ENCODE results near the gene IL22. TPM values are rescaled to one million over a fixed set of nuclear protein-coding genes. Genes with fewer than 3 reads are reported as not detected.

The IL22 gene
- total and polyA plus RNA-seq, 2 donors (not counting 1 experiment from before 2014, with no cell fraction given) = not detected

DNA sequence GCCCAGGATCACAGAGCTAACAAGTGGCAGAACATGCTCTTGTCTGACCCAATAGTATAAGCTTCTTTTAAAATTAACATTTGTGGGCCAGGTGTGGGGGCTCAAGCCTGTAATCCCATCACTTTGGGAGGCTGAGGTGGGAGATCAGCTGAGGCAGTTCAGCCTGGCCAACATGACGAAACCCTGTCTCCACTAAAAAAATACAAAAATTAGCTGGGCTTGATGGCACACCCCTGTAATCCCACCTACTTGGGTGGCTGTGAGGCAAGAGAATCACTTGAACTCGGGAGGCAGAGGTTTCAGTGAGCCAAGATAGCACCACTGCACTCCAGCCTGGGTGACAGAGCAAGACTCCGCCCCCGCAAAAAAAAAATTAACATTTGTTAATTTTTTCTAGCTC lies 33.0 kb upstream of the IL22 start:
- intact Hi-C loops (cut with micrococcal nuclease) = no loop called here
- Histone ChIP-seq H3K9me3 (ENCODE audit: control extremely low read depth in 1 of 3, control insufficient read depth in 2 of 3, insufficient read depth in 1 of 3, low read length in 2 of 3) (no peaks in the 10 kb centered on the region), H3K9ac (ENCODE audit: low read length) (no peak overlapping the region), H3K4me2 (replicated peaks; ENCODE audit: low read depth, low read length, poor library complexity, severe bottlenecking) (no peak overlapping the region), H2AFZ (ENCODE audit: insufficient read depth, low read depth, low read length, poor library complexity, severe bottlenecking) (no peak overlapping the region), H3K4me3 (ENCODE audit: control extremely low read depth in 1 of 5, extremely low read depth in 1 of 5, insufficient read depth in 1 of 5, low read depth in 2 of 5, low read length in 4 of 5) (no peak overlapping the region), H3K4me1 (ENCODE audit: control insufficient read depth in 2 of 2, insufficient read depth in 2 of 2, low read length in 2 of 2) (no peaks in the 10 kb centered on the region), H3K27ac (ENCODE audit: low read length in 2 of 2) (no peak overlapping the region), H3K79me2 (ENCODE audit: control insufficient read depth, insufficient read depth, low read length) (no peaks in the 10 kb centered on the region), H3K27me3 (replicated peaks in 1 of 4; ENCODE audit: control extremely low read depth in 1 of 4, control insufficient read depth in 3 of 4, insufficient read depth in 4 of 4, low read length in 3 of 4) (peaks cover 0 to 5% (median 1%) of the 10 kb centered on the region in 4 experiments), H3K36me3 (replicated peaks in 1 of 2; ENCODE audit: control extremely low read depth in 1 of 2, control insufficient read depth in 1 of 2, extremely low read depth in 1 of 2, insufficient read depth in 2 of 2, low read length in 1 of 2) (no peaks in the 10 kb centered on the region), H4K20me1 (ENCODE audit: control insufficient read depth, insufficient read depth, low read length, poor library complexity, severe bottlenecking) (no peaks in the 10 kb centered on the region)
- TF ChIP-seq CTCF (IDR thresholded peaks at IDR 0.05) (no peak), EZH2 (IDR thresholded peaks at IDR 0.05; ENCODE audit: borderline replicate concordance, insufficient read depth, low read depth, low read length, poor library complexity, severe bottlenecking) (no peak)
- no peak overlapping the region for H3K4me3 Mint-ChIP-seq
- no peaks in the 10 kb centered on the region for H3K9me3 Mint-ChIP-seq (ENCODE audit: insufficient read depth)
- DNase-seq (no peak), ATAC-seq (ENCODE audit: low read depth) (no peak)
- ChIA-PET CTCF (interaction anchor here (0.6 kb wide), 1 partner anchor 351 kb away, joined by 3 read pairs; no protein-coding TSS in a partner anchor), POLR2A (no interaction called here)
- H3K27me3 Mint-ChIP-seq = peaks cover 4% of the 10 kb centered on the region
- peaks cover 2% of the 10 kb centered on the region for H3K4me1 Mint-ChIP-seq
- no peak overlapping the region for H3K27ac Mint-ChIP-seq
- WGBS (ENCODE audit: insufficient coverage) = no CpG with 5 or more reads among the region's 4 CpGs

- H3K27ac Mint-ChIP-seq = no peak overlapping the region
- peaks cover 0 to 5% (median 1%) of the 10 kb centered on the region in 4 experiments for H3K27me3 ChIP-seq (replicated peaks in 1 of 4; ENCODE audit: control extremely low read depth in 1 of 4, control insufficient read depth in 3 of 4, insufficient read depth in 4 of 4, low read length in 3 of 4)
- CTCF ChIA-PET = no interaction called here
These were observed 32.1 kb upstream of the IL22 start for GRCh38 chr12:68285541-68285940.

More at GRCh38 chr12:68285541-68285940, 32.1 kb upstream of the IL22 start:
- Histone ChIP-seq H3K27ac (ENCODE audit: low read length in 2 of 2) (no peak overlapping the region), H3K4me3 (ENCODE audit: control extremely low read depth in 1 of 5, extremely low read depth in 1 of 5, insufficient read depth in 1 of 5, low read depth in 2 of 5, low read length in 4 of 5) (no peak overlapping the region), H3K4me2 (replicated peaks; ENCODE audit: low read depth, low read length, poor library complexity, severe bottlenecking) (no peak overlapping the region), H2AFZ (ENCODE audit: insufficient read depth, low read depth, low read length, poor library complexity, severe bottlenecking) (no peak overlapping the region), H3K9me3 (ENCODE audit: control extremely low read depth in 1 of 3, control insufficient read depth in 2 of 3, insufficient read depth in 1 of 3, low read length in 2 of 3) (no peaks in the 10 kb centered on the region), H4K20me1 (ENCODE audit: control insufficient read depth, insufficient read depth, low read length, poor library complexity, severe bottlenecking) (no peaks in the 10 kb centered on the region), H3K9ac (ENCODE audit: low read length) (no peak overlapping the region), H3K79me2 (ENCODE audit: control insufficient read depth, insufficient read depth, low read length) (no peaks in the 10 kb centered on the region), H3K4me1 (ENCODE audit: control insufficient read depth in 2 of 2, insufficient read depth in 2 of 2, low read length in 2 of 2) (no peaks in the 10 kb centered on the region), H3K36me3 (replicated peaks in 1 of 2; ENCODE audit: control extremely low read depth in 1 of 2, control insufficient read depth in 1 of 2, extremely low read depth in 1 of 2, insufficient read depth in 2 of 2, low read length in 1 of 2) (no peaks in the 10 kb centered on the region)
- DNase-seq (no peak), ATAC-seq (ENCODE audit: low read depth) (no peak)
- peaks cover 2% of the 10 kb centered on the region for H3K4me1 Mint-ChIP-seq
- intact Hi-C loops (cut with micrococcal nuclease) = no loop called here
- 100% methylated on average over 2 of the region's 3 CpGs for WGBS (ENCODE audit: insufficient coverage)
- H3K4me3 Mint-ChIP-seq = no peak overlapping the region
- TF ChIP-seq CTCF (IDR thresholded peaks at IDR 0.05) (no peak), EZH2 (IDR thresholded peaks at IDR 0.05; ENCODE audit: borderline replicate concordance, insufficient read depth, low read depth, low read length, poor library complexity, severe bottlenecking) (no peak)
- H3K27me3 Mint-ChIP-seq = peaks cover 4% of the 10 kb centered on the region
- H3K9me3 Mint-ChIP-seq (ENCODE audit: insufficient read depth) = no peaks in the 10 kb centered on the region
- POLR2A ChIA-PET = no interaction called here
